ENCODE data around the gene STAB2.

DNA sequence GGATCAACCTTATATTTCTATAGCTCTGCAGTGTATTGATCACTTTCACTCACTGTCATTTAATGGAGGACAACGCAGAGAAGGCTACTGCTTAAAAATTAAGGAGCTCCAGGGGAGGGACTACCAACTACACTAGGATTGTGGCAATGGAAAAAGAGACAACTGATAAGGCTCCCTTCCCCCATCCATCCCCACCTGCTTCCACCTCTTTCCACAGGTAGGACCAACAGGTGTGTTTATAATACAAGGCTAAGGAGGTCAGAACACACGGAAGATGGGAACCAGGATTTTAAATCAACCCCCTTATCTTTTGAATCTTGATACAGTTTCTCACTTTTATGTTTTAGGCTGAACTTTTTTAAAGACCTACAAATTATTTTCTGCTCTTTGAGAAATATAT is 90.8 kb downstream of the STAB2 start:
- TF ChIP-seq CTCF (IDR thresholded peaks at IDR 0.05) (no peak), POLR2A (IDR thresholded peaks at IDR 0.05) (no peak)
